Measurements from ENCODE around the gene CLEC4A.
"Not testable (repeated sequence)": the region's sequence is repeated elsewhere in the genome, so short reads cannot be mapped to it uniquely, and the experiment has no call there.

The CLEC4A gene

GRCh38 chr12:8123124-8123912 lies at the start of gene CLEC4A:
Gene CLEC4A, plus strand, starts transcription at chr12:8123617. Its CDS starts 262 bp downstream, at chr12:8123879.
- DNase-seq (ENCODE audit: low spot score) = no peak

GRCh38 chr12:8075935-8076334 lies 47.5 kb upstream of the CLEC4A start:
- DNase-seq (ENCODE audit: low spot score) = no peak

GRCh38 chr12:8076366-8076765 lies 47.1 kb upstream of the CLEC4A start:
- no peak for DNase-seq (ENCODE audit: low spot score)

DNA sequence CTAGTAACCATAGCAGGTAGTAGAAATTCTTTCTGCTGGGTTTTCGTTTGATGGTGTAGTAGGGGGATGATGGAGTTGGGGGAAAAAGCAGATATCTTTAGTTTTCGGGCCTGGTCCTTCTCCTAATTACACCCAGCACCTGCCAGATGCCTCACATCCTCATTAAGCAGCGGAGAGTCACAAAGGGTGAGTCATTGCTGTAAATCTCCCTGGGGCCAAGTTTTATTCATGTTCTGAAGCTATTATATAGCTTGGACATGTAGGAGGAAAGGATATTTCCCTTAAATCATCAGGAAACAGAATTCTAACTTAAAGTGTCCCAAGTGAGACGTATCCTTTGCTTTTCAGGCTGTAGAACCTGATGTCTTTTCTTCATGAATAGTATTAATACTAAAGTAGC lies 46.2 kb upstream of the CLEC4A start:
- no peak for DNase-seq (ENCODE audit: low spot score)

GRCh38 chr12:8078398-8078797 lies 45.0 kb upstream of the CLEC4A start:
- DNase-seq (ENCODE audit: low spot score) = peak; percentile 70

GRCh38 chr12:8078916-8079315 lies 44.5 kb upstream of the CLEC4A start:
- DNase-seq (ENCODE audit: low spot score) = no peak

DNA sequence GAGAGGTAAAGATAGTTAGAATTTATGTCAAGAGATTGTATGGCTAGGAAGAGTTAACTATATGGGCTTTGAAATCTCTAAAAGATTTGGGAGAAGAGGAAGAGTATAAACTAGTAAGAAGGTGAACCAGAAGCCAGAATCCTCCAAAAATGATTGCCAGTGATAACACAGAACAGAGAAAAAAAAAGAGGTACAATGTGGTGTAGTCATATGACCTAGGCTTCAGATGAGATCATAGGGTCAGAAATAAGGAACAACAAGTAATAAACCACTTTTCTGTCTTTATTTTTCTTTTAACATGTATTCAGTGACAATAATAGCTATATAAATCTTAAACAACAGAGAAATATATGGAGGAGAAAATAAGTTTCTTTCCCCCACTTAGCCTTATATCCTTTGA lies 43.3 kb upstream of the CLEC4A start:
- DNase-seq (ENCODE audit: low spot score) = peak; percentile 23

DNA sequence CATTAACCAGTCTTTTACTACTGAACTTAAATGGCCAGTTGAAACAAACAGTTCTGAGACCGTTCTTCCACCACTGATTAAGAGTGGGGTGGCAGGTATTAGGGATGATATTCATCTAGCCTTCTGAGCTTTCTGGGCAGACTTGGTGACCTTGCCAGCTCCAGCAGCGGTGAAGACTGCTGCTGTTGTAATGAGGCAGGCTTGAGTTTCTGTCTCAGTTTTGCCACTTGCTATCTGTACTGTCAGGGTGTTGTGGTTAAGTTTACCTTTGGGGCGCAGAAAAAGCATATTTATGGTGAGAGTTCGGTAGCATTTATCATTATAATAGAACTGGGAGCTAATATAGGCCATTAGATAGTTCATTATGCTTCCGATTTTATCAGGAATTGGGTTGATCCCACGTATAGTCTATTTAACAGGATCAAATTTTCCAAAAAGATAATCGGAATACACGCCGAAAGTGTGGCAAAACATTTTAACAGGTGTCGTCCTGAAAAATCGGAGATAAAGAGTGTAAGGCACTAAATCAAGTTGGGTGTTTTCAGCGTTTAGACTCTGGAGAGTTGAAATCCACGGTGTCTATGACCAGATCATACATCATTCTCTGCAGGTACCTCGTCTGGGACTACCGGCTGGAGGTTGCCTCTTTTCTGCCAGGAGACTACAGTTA lies 42.0 kb upstream of the CLEC4A start:
- DNase-seq (ENCODE audit: low spot score) = peak; percentile 40

GRCh38 chr12:8082808-8083100 lies 40.7 kb upstream of the CLEC4A start:
- DNase-seq (ENCODE audit: low spot score) = no peak

GRCh38 chr12:8084351-8084750 lies 39.1 kb upstream of the CLEC4A start:
- DNase-seq (ENCODE audit: low spot score) = not testable (repeated sequence)

GRCh38 chr12:8087666-8088065 lies 35.8 kb upstream of the CLEC4A start:
- DNase-seq (ENCODE audit: low spot score) = no peak

- no peak for DNase-seq (ENCODE audit: low spot score)
Observed at GRCh38 chr12:8088574-8088973, 34.8 kb upstream of the CLEC4A start.

- not testable (repeated sequence) for DNase-seq (ENCODE audit: low spot score)
Observed at GRCh38 chr12:8089277-8089676, 34.1 kb upstream of the CLEC4A start.

- no peak for DNase-seq (ENCODE audit: low spot score)
Observed at GRCh38 chr12:8089716-8090115, 33.7 kb upstream of the CLEC4A start.

DNA sequence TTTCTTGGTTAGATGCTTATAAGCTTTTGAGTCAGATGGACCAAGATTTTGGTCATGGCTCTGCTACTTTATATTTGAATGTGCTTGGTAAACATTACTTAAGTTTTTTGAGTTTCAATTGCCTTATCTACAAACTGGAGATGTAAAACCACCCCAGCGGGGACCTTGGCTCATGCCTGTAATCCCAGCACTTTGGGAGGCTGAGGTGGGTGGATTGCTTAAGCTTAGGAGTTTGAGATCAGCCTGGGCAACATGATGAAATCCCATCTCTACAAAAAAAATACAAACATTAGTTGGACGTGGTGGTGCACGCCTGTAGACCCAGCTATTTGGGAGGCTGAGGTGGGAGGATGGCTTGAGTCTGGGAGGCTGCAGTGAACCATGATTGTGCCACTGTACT lies 30.1 kb upstream of the CLEC4A start:
- no peak for DNase-seq (ENCODE audit: low spot score)

GRCh38 chr12:8096281-8096915 lies 27.0 kb upstream of the CLEC4A start:
- DNase-seq (ENCODE audit: low spot score) = no peak

GRCh38 chr12:8099235-8099634 lies 24.2 kb upstream of the CLEC4A start:
- DNase-seq (ENCODE audit: low spot score) = no peak

DNA sequence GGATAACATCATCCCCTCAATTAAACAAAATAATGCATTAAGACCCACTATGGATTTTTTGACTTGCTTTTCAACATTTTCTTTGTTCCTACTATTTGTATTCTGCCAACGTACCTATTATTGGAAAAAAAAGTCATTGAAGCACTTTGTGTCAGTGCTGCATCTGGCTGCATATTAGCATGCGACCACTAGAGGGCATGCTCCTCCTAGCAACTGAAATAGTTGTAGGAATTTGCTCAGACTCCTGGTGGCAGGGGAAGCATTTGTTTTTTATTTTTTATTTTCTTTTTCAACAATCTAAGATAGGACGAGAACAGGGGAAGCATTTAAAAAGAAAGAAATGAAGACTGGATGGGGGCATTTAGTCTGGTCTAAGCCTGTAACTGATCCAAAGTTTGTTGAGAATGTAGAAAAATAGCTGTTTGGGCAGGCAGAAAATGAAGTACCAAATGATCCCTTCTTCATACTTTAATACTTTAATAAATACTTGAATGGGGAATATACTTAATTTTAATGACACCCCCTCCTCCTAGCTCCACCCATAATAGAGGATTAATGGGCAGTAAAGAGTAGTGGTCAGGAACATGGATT lies 14.5 kb upstream of the CLEC4A start:
- DNase-seq (ENCODE audit: low spot score) = peak; percentile 90

- not testable (repeated sequence) for DNase-seq (ENCODE audit: low spot score)
Observed at GRCh38 chr12:8113117-8113516, 10.3 kb upstream of the CLEC4A start.

GRCh38 chr12:8120072-8120713 lies 3.2 kb upstream of the CLEC4A start:
- DNase-seq (ENCODE audit: low spot score) = no peak

GRCh38 chr12:8127138-8127537 lies 3.7 kb downstream of the CLEC4A start:
- DNase-seq (ENCODE audit: low spot score) = no peak

- not testable (repeated sequence) for DNase-seq (ENCODE audit: low spot score)
Observed at GRCh38 chr12:8133636-8134397, 10.4 kb downstream of the CLEC4A start.
